HCT116 (cell line): Measurements from ENCODE around the gene PTCH2. TPM values are rescaled to one million over a fixed set of nuclear protein-coding genes. Genes with fewer than 3 reads are reported as not detected.

Source experiments
- ATAC-seq: fragments of 200-7000 bp; cut with Tn5 transposase; 2 replicates; pipeline ENCODE4 v1.9.1; 2020; ENCODE audit warnings: mild to moderate bottlenecking, moderate library complexity
- BruUV-seq: library from RNA; stranded (reverse); fragments of 400-500 nt; replicated peaks from 2 replicates; lab custom pipeline; 2021; lab: Mats Ljungman, UMichigan
- CTCF ChIA-PET: fragments of 300-600 bp; sonication (Branson Sonifier 250); formaldehyde crosslinking; loops from one replicate; lab custom pipeline; 2021; ENCODE audit warnings: antibody characterized with exemption; lab: Charles Lee
- POLR2A ChIA-PET: fragments of 300-600, 350-600 bp; sonication (Branson Sonifier 250); formaldehyde crosslinking; loops from one replicate; lab custom pipeline; 2021; ENCODE audit warnings: antibody characterized with exemption; lab: Charles Lee
- RAD21 ChIA-PET, 2 experiments: fragments of 300-600 bp; sonication (Branson Sonifier 250); formaldehyde crosslinking; loops; one replicate each; lab custom pipeline; 2023; ENCODE audit warnings: low total read pairs in 2 of 2; ENCODE audit not compliant: uncharacterized antibody in 2 of 2, unreplicated experiment in 2 of 2, low non-redundant PET in 1 of 2; lab: Charles Lee
- DNase-seq: peaks from one replicate; pipeline ENCODE4 v3.0.0-alpha.2; 2010; ENCODE audit warnings: low read depth, low spot score
- H2AFZ ChIP-seq: fragments of 200-600 bp; shearing (Covaris generic), sonication (generic); 2 replicates; pipeline ENCODE4 v1.6.1; 2017; ENCODE audit warnings: low read depth, mixed run types, mixed read lengths, antibody characterized with exemption, low read length; ENCODE audit not compliant: poor library complexity, severe bottlenecking
- H3K27ac ChIP-seq: 2 replicates; pipeline ENCODE4 v1.5.1; 2012; ENCODE audit warnings: low read depth, low read length
- H3K27me3 ChIP-seq: fragments of 200-600 bp; sonication (generic); 2 replicates; pipeline ENCODE4 v1.6.1; 2016; ENCODE audit warnings: mixed run types, low read length, mixed read lengths; ENCODE audit not compliant: insufficient read depth
- H3K36me3 ChIP-seq, 2 experiments: fragments of 200-500 bp in 1 of 2; fragments of 200-600 bp in 1 of 2; sonication (Bioruptor generic) in 1 of 2; sonication (generic) in 1 of 2; 2 replicates each; pipeline versions ENCODE4 v1.5.1 to v1.6.1; 2014 to 2016; ENCODE audit warnings: low read length in 2 of 2, inconsistent platforms in 1 of 2, mixed read lengths in 1 of 2, mixed run types in 1 of 2; ENCODE audit not compliant: insufficient read depth in 2 of 2, control insufficient read depth in 1 of 2
- H3K4me1 ChIP-seq, 2 experiments: fragments of 200-600 bp in 1 of 2; sonication (generic) in 1 of 2; 2 replicates each; pipeline versions ENCODE4 v1.5.1 to v1.6.1; 2012 to 2017; ENCODE audit warnings: low read length in 2 of 2, inconsistent platforms in 1 of 2, mild to moderate bottlenecking in 1 of 2, mixed read lengths in 1 of 2, mixed run types in 1 of 2, moderate library complexity in 1 of 2; ENCODE audit not compliant: insufficient read depth in 2 of 2, control insufficient read depth in 1 of 2
- H3K4me2 ChIP-seq: fragments of 200-600 bp; sonication (generic); 2 replicates; pipeline ENCODE4 v1.6.1; 2017; ENCODE audit warnings: mixed run types, low read length, mixed read lengths
- H3K4me3 ChIP-seq, 2 experiments: fragments of 200-600 bp in 1 of 2; sonication (generic) in 1 of 2; replicated peaks in 1 of 2; 2 replicates each; pipeline ENCODE4 v1.5.1; 2011 to 2016; ENCODE audit warnings: low read length in 2 of 2, control low read depth in 1 of 2, low read depth in 1 of 2, mild to moderate bottlenecking in 1 of 2, mixed read lengths in 1 of 2, mixed run types in 1 of 2
- H3K79me2 ChIP-seq: fragments of 200-600 bp; sonication (generic); 2 replicates; pipeline ENCODE4 v1.6.1; 2017; ENCODE audit warnings: mild to moderate bottlenecking, mixed run types, low read length, moderate library complexity, mixed read lengths; ENCODE audit not compliant: insufficient read depth
- H3K9ac ChIP-seq: fragments of 200-600 bp; sonication (generic); 2 replicates; pipeline ENCODE4 v1.6.1; 2016; ENCODE audit warnings: low read length, mixed read lengths
- H3K9me2 ChIP-seq: fragments of 200-600 bp; sonication (generic), shearing (Covaris generic); 2 replicates; pipeline ENCODE4 v1.6.1; 2017; ENCODE audit warnings: mixed run types, mild to moderate bottlenecking, moderate library complexity; ENCODE audit not compliant: insufficient read depth
- H3K9me3 ChIP-seq, 2 experiments: fragments of 200-500 bp in 1 of 2; fragments of 200-600 bp in 1 of 2; sonication (Bioruptor generic) in 1 of 2; sonication (generic) in 1 of 2; 2 replicates each; pipeline ENCODE4 v1.6.1; 2014 to 2017; ENCODE audit warnings: low read length in 2 of 2, mixed read lengths in 2 of 2, inconsistent platforms in 1 of 2, low read depth in 1 of 2, mild to moderate bottlenecking in 1 of 2, mixed run types in 1 of 2, moderate library complexity in 1 of 2; ENCODE audit not compliant: control insufficient read depth in 1 of 2, insufficient read depth in 1 of 2
- H4K20me1 ChIP-seq: fragments of 200-600 bp; sonication (generic), shearing (Covaris generic); 2 replicates; pipeline ENCODE4 v1.6.1; 2017; ENCODE audit warnings: mixed run types, mild to moderate bottlenecking, moderate library complexity; ENCODE audit not compliant: insufficient read depth
- CBX3 ChIP-seq: IDR thresholded peaks from 2 replicates; pipeline ENCODE4 v1.6.1; 2012; ENCODE audit warnings: low read depth
- EGR1 ChIP-seq: IDR thresholded peaks from 2 replicates; pipeline ENCODE4 v1.6.1; 2012; ENCODE audit warnings: low read depth
- EZH2 ChIP-seq: fragments of 200-600 bp; sonication (generic); IDR thresholded peaks from 2 replicates; pipeline ENCODE4 v1.6.1; 2017; ENCODE audit warnings: antibody characterized with exemption, mixed run types
- EZH2phosphoT487 ChIP-seq: fragments of 200-600 bp; IDR thresholded peaks from 2 replicates; pipeline ENCODE4 v1.6.1; 2018; ENCODE audit warnings: antibody characterized with exemption, borderline replicate concordance
- FOSL1 ChIP-seq: IDR thresholded peaks from 2 replicates; pipeline ENCODE4 v1.6.1; 2012; ENCODE audit warnings: low read depth
- JUND ChIP-seq: IDR thresholded peaks from 2 replicates; pipeline ENCODE4 v1.6.1; 2012
- POLR2A ChIP-seq: IDR thresholded peaks from 2 replicates; pipeline ENCODE4 v1.7.0; 2011; ENCODE audit warnings: borderline replicate concordance; ENCODE audit not compliant: insufficient read depth, insufficient read length; ENCODE audit errors: extremely low read depth
- POLR2AphosphoS5 ChIP-seq: IDR thresholded peaks from 2 replicates; pipeline ENCODE4 v1.6.1; 2011; ENCODE audit warnings: mild to moderate bottlenecking, low read depth, low read length, moderate library complexity
- RAD21 ChIP-seq: IDR thresholded peaks from 2 replicates; pipeline ENCODE4 v1.6.1; 2012; ENCODE audit warnings: low read depth, mild to moderate bottlenecking
- SIN3A ChIP-seq: IDR thresholded peaks from 2 replicates; pipeline ENCODE4 v1.6.1; 2012; ENCODE audit warnings: low read depth
- SRF ChIP-seq: IDR thresholded peaks from 2 replicates; pipeline ENCODE4 v1.6.1; 2012; ENCODE audit warnings: low read depth
- TCF7L2 ChIP-seq: IDR thresholded peaks from 2 replicates; pipeline ENCODE4 v1.7.0; 2011; ENCODE audit warnings: borderline replicate concordance, inconsistent platforms; ENCODE audit not compliant: insufficient read depth, insufficient read length; ENCODE audit errors: extremely low read depth
- intact Hi-C: fragments of 100-400 bp; cut with micrococcal nuclease; formaldehyde crosslinking; loops from 2 replicates; pipeline ENCODE4 v1.10.0; 2022
- total RNA-seq: library from RNA; stranded (reverse); gene quantifications from one replicate; pipeline ENCODE4 v1.2.1, GENCODE V29; 2021; ENCODE audit not compliant: unreplicated experiment
- TF ChIP-seq, protein P1 (sequence below): IDR thresholded peaks from 2 replicates; pipeline ENCODE4 v1.6.1; 2011; ENCODE audit warnings: mild to moderate bottlenecking, low read length, moderate library complexity; ENCODE audit not compliant: insufficient replicate concordance; ENCODE audit errors: extremely low read depth
- TF ChIP-seq, protein P2 (sequence below), 3 experiments: fragments of 200-600 bp in 1 of 3; sonication (generic) in 1 of 3; IDR thresholded peaks in 2 of 3; conservative IDR thresholded peaks in 1 of 3; 2 replicates each; pipeline ENCODE4 v1.5.1; 2012 to 2017; ENCODE audit warnings: low read depth in 2 of 3, low read length in 2 of 3, antibody characterized with exemption in 1 of 3, borderline replicate concordance in 1 of 3, control low read depth in 1 of 3, mild to moderate bottlenecking in 1 of 3, mixed read lengths in 1 of 3, mixed run types in 1 of 3, moderate library complexity in 1 of 3; ENCODE audit not compliant: insufficient read depth in 1 of 3
- TF ChIP-seq, protein P3 (sequence below): IDR thresholded peaks from 2 replicates; pipeline ENCODE4 v1.6.1; 2012
- TF ChIP-seq, protein P4 (sequence below): IDR thresholded peaks from 2 replicates; pipeline ENCODE4 v1.6.1; 2012

PTCH2 gene
- total RNA-seq, 1 experiment from 2014 or later, result 1.3 TPM

DNA sequence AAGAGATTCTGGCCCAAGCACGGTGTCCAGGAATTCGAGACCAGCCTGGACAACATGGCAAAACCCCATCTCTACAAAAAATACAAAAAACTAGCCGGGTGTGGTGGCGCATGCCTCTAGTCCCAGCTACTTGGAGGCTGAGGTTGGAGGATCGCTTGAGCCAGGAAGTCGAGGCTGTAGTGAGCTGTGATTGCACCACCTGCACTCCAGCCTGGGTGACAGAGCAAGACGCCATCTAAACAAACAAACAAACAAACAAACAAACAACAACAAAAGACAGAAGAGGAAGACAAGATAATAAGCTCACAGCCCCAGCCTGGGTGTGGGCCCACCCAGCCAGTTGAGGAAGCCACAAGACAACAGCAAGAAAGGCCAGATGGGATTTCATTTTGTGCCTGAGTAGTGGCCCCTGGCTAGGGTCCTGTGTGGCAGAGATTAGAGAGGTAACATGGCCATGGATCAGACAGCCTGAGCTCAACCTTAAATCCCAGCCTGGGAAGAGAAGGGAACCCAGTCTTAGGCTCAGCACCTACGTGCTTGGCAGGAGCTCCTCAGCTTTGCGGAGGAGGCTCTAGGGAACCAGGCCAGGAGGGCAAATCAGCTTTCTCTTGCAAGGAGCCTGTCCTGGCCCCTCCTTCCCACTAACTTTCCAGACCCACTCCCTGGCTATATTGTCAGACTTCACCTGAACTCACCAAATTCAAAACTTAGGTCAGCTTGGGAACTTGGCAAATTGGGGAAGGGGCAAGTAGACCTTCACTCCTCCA, 50.1 kb downstream of the PTCH2 start (continued):
- TF ChIP-seq, protein P1, sequence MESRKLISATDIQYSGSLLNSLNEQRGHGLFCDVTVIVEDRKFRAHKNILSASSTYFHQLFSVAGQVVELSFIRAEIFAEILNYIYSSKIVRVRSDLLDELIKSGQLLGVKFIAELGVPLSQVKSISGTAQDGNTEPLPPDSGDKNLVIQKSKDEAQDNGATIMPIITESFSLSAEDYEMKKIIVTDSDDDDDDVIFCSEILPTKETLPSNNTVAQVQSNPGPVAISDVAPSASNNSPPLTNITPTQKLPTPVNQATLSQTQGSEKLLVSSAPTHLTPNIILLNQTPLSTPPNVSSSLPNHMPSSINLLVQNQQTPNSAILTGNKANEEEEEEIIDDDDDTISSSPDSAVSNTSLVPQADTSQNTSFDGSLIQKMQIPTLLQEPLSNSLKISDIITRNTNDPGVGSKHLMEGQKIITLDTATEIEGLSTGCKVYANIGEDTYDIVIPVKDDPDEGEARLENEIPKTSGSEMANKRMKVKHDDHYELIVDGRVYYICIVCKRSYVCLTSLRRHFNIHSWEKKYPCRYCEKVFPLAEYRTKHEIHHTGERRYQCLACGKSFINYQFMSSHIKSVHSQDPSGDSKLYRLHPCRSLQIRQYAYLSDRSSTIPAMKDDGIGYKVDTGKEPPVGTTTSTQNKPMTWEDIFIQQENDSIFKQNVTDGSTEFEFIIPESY, result no peak
- TF ChIP-seq, all 23 proteins: peak for 0

DNA sequence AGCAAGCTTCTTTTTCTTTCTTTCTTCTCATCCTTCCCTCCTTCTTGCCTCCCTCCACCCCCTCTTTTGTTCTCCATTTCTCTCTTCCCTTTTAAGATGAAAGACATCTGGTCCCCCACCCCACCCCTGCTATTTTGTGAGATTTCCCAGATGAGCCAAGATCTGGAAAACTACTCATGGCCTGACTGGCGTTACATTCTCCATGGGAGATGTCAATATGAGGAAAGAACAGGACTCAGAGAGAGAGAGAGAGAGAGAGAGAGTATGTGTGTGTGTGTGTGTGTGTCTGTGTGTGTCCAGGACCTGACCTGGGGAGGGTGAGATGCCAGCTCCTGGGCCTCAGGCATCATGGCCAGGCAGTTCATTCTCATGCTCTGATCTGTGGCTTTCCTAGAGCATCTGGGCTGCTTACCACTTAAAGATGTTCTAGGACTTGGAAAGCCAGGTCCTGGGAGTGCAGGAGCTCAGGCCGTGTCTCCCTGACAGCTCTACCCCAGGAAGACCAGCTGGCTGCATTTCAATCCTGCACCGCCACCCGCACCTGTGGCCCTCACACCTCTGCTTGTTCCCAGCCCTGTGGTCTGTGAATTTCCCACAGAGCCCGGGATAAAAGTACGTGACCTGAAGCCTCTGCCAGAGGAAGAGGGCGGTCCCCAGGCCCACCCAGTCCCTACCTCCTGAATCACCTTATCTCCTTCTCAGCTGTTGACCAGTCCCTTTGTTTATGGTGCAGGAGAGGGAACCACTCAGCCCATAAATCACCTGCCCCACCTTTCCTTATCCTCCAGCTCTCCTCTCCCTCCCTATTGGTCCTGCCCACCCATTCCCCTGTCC, 51.9 kb downstream of the PTCH2 start:
- Histone ChIP-seq H2AFZ (no peak overlapping the region), H3K9me3 (no peaks in the 10 kb centered on the region), H3K9ac (no peak overlapping the region), H3K9me2 (no peaks in the 10 kb centered on the region), H3K79me2 (no peaks in the 10 kb centered on the region), H3K36me3 (no peaks in the 10 kb centered on the region), H4K20me1 (no peaks in the 10 kb centered on the region), H3K4me1 (peaks cover 12 to 33% of the 10 kb centered on the region in 2 experiments; a peak in 3 of 4 replicates), H3K4me2 (no peak overlapping the region), H3K4me3 (no peak overlapping the region), H3K27ac (no peak overlapping the region), H3K27me3 (no peaks in the 10 kb centered on the region)
- ChIA-PET RAD21 (no interaction called here), POLR2A (interaction anchor here (1.2 to 4.9 kb wide), 5 partner anchors 9 to 70 kb away, joined by 3 to 43 read pairs (median 7); partner anchors contain the start of genes PLK3 and RNU5D-1), CTCF (interaction anchor here (1.2 kb wide), 1 partner anchor 9 kb away, joined by 4 read pairs; the partner anchor contains the start of gene PLK3)
- DNase-seq (no peak), ATAC-seq (no peak)
- BruUV-seq, result no TSS peak
- intact Hi-C loops, result loop anchor here (5.0 kb wide), 2 partner anchors 511 to 701 kb away; partner anchors contain the start of gene TESK2
- no peak for TF ChIP-seq TCF7L2
- TF ChIP-seq, protein P1, result no peak
- no peak for TF ChIP-seq JUND
- TF ChIP-seq POLR2A, result no peak
- TF ChIP-seq EGR1, result no peak
- TF ChIP-seq SRF, result no peak
- TF ChIP-seq POLR2AphosphoS5, result no peak
- TF ChIP-seq EZH2, result no peak
- TF ChIP-seq RAD21, result no peak
- TF ChIP-seq, protein P2, sequence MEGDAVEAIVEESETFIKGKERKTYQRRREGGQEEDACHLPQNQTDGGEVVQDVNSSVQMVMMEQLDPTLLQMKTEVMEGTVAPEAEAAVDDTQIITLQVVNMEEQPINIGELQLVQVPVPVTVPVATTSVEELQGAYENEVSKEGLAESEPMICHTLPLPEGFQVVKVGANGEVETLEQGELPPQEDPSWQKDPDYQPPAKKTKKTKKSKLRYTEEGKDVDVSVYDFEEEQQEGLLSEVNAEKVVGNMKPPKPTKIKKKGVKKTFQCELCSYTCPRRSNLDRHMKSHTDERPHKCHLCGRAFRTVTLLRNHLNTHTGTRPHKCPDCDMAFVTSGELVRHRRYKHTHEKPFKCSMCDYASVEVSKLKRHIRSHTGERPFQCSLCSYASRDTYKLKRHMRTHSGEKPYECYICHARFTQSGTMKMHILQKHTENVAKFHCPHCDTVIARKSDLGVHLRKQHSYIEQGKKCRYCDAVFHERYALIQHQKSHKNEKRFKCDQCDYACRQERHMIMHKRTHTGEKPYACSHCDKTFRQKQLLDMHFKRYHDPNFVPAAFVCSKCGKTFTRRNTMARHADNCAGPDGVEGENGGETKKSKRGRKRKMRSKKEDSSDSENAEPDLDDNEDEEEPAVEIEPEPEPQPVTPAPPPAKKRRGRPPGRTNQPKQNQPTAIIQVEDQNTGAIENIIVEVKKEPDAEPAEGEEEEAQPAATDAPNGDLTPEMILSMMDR (IDR thresholded peaks at IDR 0.05 in 2 of 3, conservative IDR thresholded peaks at IDR 0.05 in 1 of 3; ENCODE audit: borderline replicate concordance in 1 of 3, insufficient read depth in 1 of 3, low read depth in 2 of 3, low read length in 2 of 3), result no peak
- no peak for TF ChIP-seq EZH2phosphoT487
- TF ChIP-seq SIN3A, result no peak
- TF ChIP-seq, protein P3, sequence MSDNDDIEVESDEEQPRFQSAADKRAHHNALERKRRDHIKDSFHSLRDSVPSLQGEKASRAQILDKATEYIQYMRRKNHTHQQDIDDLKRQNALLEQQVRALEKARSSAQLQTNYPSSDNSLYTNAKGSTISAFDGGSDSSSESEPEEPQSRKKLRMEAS, result no peak
- TF ChIP-seq CBX3, result no peak
- TF ChIP-seq, protein P4, sequence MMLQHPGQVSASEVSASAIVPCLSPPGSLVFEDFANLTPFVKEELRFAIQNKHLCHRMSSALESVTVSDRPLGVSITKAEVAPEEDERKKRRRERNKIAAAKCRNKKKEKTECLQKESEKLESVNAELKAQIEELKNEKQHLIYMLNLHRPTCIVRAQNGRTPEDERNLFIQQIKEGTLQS, result no peak
- TF ChIP-seq FOSL1, result no peak
